PFSK-1 (cell line): ENCODE measurements around the gene TAF3.

Source experiments
- POLR2AphosphoS5 ChIP-seq: IDR thresholded peaks from 2 replicates; pipeline ENCODE4 v1.6.1; 2012; ENCODE audit warnings: low read depth, mild to moderate bottlenecking, control low read depth, low read length, moderate library complexity
- REST ChIP-seq, 2 experiments: IDR thresholded peaks; 2 replicates each; pipeline versions ENCODE4 v1.6.1 to v1.8.0; 2011 to 2012; ENCODE audit warnings: low read depth in 2 of 2, low read length in 2 of 2, control low read depth in 1 of 2, inconsistent platforms in 1 of 2, mild to moderate bottlenecking in 1 of 2, moderate library complexity in 1 of 2; ENCODE audit not compliant: insufficient read depth in 1 of 2
- SIN3A ChIP-seq: IDR thresholded peaks from 2 replicates; pipeline ENCODE4 v1.6.1; 2012; ENCODE audit warnings: mild to moderate bottlenecking, low read length, moderate library complexity, borderline replicate concordance; ENCODE audit not compliant: insufficient read depth
- TAF1 ChIP-seq: IDR thresholded peaks from 2 replicates; pipeline ENCODE4 v1.6.1; 2012; ENCODE audit warnings: low read length, control low read depth, borderline replicate concordance; ENCODE audit not compliant: insufficient read depth

GRCh38 chr10:7950981-7951847 lies 132.9 kb downstream of the TAF3 start:
- TF ChIP-seq SIN3A (no peak), REST (IDR thresholded peaks at IDR 0.05; ENCODE audit: insufficient read depth in 1 of 2, low read depth in 2 of 2, low read length in 2 of 2) (no peak), POLR2AphosphoS5 (no peak), TAF1 (no peak)
